M059J (cell line): ENCODE measurements around the gene FKBP1B. TPM values are rescaled to one million over a fixed set of nuclear protein-coding genes. Genes with fewer than 3 reads are reported as not detected.
"Not testable (repeated sequence)": the region's sequence is repeated elsewhere in the genome, so short reads cannot be mapped to it uniquely, and the experiment has no call there.

Source experiments
- DNase-seq: peaks from one replicate; pipeline ENCODE4 v3.0.0-alpha.2; 2012; ENCODE audit warnings: low read depth
- total RNA-seq: library from RNA; depleted of rRNA; stranded (reverse); fragments of >200 nt; shearing (Covaris generic); gene quantifications from 2 replicates; pipeline ENCODE4 v1.2.3, GENCODE V29; 2014; rRNA removed

Gene FKBP1B
- total RNA-seq, 1 experiment from 2014 or later: 6.6 TPM

- DNase-seq: not testable (repeated sequence)
Measured at GRCh38 chr2:24100732-24101131, 51.2 kb downstream of the FKBP1B start.

DNA sequence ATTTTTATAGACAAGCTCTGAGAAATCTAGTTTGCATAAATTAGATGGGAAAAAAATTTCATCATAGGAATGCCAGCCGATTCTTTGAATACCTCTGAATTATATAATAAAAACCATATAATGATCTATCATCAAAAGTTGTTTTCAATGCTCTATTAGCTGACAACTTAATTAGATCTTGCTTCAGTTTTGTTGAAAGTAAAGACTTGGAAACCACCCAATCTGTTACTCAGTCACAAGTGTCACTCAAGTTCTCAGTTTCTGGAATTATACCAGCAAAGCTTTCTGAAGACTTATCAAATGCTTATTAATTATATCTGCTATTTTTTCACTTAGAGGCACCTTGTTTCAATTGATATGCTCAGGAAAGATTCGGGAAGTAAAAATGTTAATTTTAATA is 52.5 kb downstream of the FKBP1B start:
- no peak for DNase-seq

- DNase-seq: no peak
Measured at GRCh38 chr2:24102677-24103076, 53.1 kb downstream of the FKBP1B start.

DNA sequence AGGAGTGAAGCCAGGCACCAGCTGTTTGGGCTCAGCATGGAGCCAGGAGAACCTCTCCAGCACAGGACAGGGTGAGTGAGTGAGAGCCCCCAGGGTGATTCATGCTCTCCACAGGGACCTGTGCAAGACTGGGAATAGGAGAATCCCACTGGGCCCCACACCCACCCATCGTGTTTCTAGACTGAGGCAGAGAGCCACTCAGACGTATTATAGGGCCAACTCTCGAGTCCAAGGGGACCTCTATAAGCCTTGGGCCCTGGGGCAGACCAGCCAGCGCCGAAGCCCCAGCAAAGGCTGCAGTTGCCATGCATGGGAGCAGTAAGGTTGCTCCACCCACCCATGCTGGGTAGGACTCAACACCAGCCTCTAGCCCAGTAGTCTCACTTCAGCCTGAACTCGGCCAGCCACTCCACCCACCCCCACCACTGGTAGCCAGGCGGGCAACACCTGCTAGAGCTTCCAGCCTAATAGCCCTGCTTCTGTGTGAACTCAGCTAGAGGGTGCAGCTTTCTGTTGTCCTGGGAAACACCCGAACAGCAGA is 54.6 kb downstream of the FKBP1B start:
- no peak for DNase-seq

- no peak for DNase-seq
Measured at GRCh38 chr2:24104906-24105305, 55.4 kb downstream of the FKBP1B start.

DNA sequence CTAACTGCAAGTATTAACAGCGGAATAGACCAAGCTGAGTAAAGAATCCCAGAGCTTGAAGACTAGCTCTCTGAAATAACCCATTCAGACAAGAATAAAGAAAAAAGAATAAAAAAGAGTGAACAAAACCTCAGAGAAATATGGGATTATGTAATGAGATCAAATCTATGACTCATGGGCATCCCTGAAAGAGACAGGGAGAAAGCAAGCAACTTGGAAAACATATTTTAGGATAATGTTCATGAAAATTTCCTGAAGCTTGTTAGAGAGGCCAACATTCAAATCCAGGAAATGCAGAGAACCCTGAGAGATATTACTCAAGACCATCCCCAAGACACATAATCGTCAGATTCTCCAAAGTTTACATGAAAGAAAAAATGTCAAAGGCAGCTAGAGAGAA is 56.3 kb downstream of the FKBP1B start:
- DNase-seq: no peak

DNA sequence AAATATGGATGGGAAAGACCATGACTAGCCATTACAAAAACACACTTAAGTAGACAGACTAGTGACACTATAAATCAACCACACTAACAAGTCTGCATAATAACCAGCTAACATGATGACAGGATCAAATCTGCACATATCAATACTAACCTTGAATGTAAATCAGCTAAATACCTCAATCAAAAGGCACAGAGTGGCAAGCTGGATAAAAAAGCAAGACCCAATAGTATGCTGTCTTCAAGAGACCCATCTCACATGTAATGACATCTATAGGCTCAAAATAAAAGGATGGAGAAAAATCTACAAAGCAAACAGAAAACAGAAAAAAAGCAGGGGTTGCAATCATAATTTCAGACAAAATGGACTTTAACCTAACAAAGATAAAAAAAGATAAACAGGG is 57.2 kb downstream of the FKBP1B start:
- DNase-seq: no peak

- DNase-seq: no peak
Measured at GRCh38 chr2:24107336-24107735, 57.8 kb downstream of the FKBP1B start.

- not testable (repeated sequence) for DNase-seq
Measured at GRCh38 chr2:24109431-24109830, 59.9 kb downstream of the FKBP1B start.

DNA sequence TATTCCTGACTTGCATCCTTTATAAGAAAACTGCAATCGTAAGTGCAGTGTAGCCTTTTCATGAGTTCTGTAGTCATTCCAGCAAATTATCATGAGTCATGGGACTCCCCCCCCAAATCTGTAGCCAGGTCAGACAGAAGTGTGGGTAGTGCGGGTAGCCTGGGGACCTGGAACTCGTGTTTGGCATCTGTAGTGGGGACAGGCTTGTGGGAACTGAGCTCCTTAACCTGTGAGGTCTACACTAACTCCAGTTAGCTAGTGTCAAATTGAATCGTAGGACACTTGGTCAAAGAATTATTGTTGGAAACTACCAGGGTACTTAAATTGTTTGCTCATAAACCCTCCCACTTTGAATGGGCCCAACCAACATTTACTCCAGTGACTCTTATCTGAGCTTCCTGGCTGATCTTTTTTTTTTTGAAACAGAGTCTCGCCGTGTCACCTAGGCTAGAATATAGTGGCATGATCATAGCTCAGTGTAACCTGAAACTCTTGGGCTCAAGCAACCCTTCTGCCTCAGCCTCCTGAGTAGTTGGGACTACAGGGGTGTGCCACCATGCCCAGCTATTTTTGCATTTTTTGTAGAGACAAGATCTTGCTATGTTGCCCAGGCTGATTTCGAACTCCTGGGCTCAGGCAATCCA is 61.2 kb downstream of the FKBP1B start:
- no peak for DNase-seq

DNA sequence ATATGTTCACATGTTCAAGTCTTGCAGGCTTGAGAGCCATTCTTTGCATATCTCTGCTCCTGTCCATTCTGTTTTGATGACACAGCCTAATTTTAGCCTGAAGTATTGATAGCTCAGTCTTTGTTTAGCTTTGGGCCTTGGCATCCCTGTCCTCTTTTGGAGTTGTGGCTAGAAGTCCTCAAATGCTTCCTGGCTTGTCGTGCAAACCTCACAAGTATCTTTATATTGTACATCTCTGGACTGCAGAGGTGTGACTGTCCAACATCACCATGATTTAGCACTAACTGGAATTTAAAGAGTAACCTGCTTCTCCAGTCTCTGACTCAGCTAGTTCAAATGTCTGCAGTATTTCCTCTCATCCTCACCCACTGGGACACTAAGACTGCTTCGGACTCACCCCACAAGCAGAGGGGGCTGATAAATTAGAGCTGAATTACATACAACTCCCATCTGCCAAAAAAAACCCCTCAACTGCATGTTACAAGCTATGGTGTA is 61.9 kb downstream of the FKBP1B start:
- DNase-seq: peak; percentile 4

Other genes with a start within 250 kb of the FKBP1B start
- gene ATAD2B, start 122.6 kb upstream of the FKBP1B start, total RNA-seq: 2.9 and 3.8 TPM in 2 replicates
- 8.8 and 18.8 TPM in 2 replicates for gene UBXN2A, start 109.3 kb upstream of the FKBP1B start, total RNA-seq
- not detected in 2 replicates for gene MFSD2B, start 39.7 kb upstream of the FKBP1B start, total RNA-seq
- gene WDCP, start 2.4 kb upstream of the FKBP1B start, total RNA-seq: 12.1 and 12.8 TPM in 2 replicates
- 302 and 310 TPM in 2 replicates for gene SF3B6, start 26.6 kb downstream of the FKBP1B start, total RNA-seq
- gene TP53I3, start 35.1 kb downstream of the FKBP1B start, total RNA-seq: 3.1 and 8.8 TPM in 2 replicates
- 0.12 TPM in 1 of 2 replicates, not detected in the other for gene PFN4, start 73.6 kb downstream of the FKBP1B start, total RNA-seq
- 1.8 and 3.2 TPM in 2 replicates for gene FAM228B, start 73.7 kb downstream of the FKBP1B start, total RNA-seq
- gene FAM228A, start 125.3 kb downstream of the FKBP1B start, total RNA-seq: not detected in 2 replicates